ENCODE data around the gene GRPEL1. TPM values are rescaled to one million over a fixed set of nuclear protein-coding genes. Genes with fewer than 3 reads are reported as not detected.
A peak's percentile ranks its signal among the peaks of the same experiment; 100 is the strongest.

Gene GRPEL1
- total and polyA plus RNA-seq, 8 donors: 20.1 to 33.9 (median 28.5) TPM

DNA sequence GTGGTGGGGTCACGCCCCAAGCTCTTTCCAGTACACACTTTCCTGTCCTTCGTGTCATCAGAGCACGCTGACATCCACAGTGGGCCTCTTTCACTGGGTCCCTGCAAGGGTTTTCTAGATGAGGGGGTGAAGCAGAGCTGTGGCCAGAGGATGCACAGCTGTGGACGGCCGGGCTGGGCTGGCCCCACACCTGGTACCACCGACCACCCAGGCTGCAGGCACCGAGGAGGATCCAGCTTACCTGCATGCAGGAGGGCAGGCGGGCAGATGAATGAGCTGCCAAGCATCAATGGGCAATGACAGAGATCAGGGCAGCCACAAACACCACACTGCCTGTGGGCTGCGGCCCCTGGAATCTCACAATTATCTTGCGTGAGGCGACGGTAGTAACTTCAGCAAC lies 9.5 kb upstream of the GRPEL1 start:
- Histone ChIP-seq H3K4me1 (no peaks in the 10 kb centered on the region), H3K4me3 (no peak overlapping the region), H3K27ac (no peak overlapping the region), H3K9me3 (no peaks in the 10 kb centered on the region), H3K27me3 (peaks cover 0 to 9% of the 10 kb centered on the region in 2 donors), H3K36me3 (no peaks in the 10 kb centered on the region)
- TF ChIP-seq, protein P1, sequence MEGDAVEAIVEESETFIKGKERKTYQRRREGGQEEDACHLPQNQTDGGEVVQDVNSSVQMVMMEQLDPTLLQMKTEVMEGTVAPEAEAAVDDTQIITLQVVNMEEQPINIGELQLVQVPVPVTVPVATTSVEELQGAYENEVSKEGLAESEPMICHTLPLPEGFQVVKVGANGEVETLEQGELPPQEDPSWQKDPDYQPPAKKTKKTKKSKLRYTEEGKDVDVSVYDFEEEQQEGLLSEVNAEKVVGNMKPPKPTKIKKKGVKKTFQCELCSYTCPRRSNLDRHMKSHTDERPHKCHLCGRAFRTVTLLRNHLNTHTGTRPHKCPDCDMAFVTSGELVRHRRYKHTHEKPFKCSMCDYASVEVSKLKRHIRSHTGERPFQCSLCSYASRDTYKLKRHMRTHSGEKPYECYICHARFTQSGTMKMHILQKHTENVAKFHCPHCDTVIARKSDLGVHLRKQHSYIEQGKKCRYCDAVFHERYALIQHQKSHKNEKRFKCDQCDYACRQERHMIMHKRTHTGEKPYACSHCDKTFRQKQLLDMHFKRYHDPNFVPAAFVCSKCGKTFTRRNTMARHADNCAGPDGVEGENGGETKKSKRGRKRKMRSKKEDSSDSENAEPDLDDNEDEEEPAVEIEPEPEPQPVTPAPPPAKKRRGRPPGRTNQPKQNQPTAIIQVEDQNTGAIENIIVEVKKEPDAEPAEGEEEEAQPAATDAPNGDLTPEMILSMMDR (IDR thresholded peaks at IDR 0.05): no peak
- no peak for ATAC-seq
- intact Hi-C loops (cut with DNase I): loop anchor here in 1 of 2 donors (10.0 kb wide), 2 partner anchors 173 to 353 kb away; partner anchors contain the start of gene TBC1D14
- no peak for DNase-seq

DNA sequence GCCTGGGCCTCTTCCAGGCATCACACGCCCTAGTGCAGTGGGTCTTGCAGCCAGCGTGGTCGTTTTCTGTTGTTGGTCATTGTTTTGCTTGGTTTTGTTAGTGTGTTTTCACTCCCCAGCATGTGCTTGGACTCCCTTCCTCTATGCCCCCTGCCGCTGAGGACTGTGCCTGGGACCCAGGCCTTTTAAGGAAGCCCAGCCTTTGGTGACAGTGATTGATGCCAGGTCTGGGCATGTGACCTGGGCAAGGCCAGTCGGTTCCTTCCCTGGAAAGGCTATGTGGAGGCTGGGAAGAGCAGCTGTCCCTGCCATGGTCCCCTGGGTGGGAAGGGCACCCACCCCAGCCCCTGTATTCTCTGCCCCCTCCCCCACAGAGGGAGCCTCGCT lies 8.8 kb upstream of the GRPEL1 start:
- TF ChIP-seq, protein P1 (IDR thresholded peaks at IDR 0.05): no peak
- Histone ChIP-seq H3K36me3 (no peaks in the 10 kb centered on the region), H3K4me3 (no peak overlapping the region), H3K9me3 (no peaks in the 10 kb centered on the region), H3K27me3 (peaks cover 0 to 2% of the 10 kb centered on the region in 2 donors), H3K27ac (no peak overlapping the region), H3K4me1 (no peaks in the 10 kb centered on the region)
- DNase-seq (no peak), ATAC-seq (no peak)
- intact Hi-C loops (cut with DNase I): loop anchor here in 1 of 2 donors (10.0 kb wide), 2 partner anchors 172 to 352 kb away; partner anchors contain the start of gene TBC1D14

DNA sequence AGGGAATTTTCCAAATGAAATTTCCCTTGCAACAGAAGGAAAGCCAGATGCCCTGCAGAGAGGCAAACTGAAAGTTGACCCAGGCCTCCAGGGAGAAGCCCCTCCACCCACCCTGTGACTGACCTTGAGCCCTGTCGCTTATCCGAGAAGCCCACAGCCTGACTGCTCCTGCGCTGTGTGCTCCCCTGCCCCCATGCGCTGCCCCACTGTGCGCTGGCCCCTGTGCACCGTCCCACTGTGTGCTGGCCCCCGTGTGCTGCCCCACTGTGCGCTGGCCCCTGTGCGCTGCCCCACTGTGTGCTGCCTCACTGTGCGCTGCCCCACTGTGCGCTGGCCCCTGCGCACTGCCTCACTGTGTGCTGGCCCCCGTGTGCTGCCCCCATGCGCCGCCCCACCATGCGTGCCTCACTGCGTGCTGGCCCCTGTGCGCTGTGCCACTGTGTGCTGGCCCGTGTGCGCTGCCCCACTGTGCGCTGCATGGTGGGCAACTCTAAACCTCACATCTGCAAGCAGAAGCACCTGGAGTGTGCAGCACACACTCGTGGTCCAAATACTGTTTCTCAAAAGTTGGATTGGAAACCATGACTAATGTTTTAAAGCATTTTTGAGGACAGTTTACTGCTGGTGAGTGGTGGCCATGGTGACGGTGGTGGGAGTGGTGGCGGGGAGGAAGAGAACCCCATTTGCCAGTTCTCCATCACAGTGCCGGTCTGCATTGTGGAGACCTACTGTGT lies 8.3 kb upstream of the GRPEL1 start:
- ATAC-seq (no peak), DNase-seq (peak in 1 of 4 donors; percentile 50)
- no peaks in the 10 kb centered on the region for H3K9me3 ChIP-seq
- no peaks in the 10 kb centered on the region for H3K36me3 ChIP-seq
- H3K4me3 ChIP-seq: no peak overlapping the region
- H3K27me3 ChIP-seq: no peaks in the 10 kb centered on the region
- intact Hi-C loops (cut with DNase I): loop anchor here in 1 of 2 donors (10.0 kb wide), 2 partner anchors 171 to 351 kb away; partner anchors contain the start of gene TBC1D14
- H3K4me1 ChIP-seq: peaks cover 0 to under 1% of the 10 kb centered on the region in 2 donors
- TF ChIP-seq, protein P1 (IDR thresholded peaks at IDR 0.05): no peak
- H3K27ac ChIP-seq: no peak overlapping the region

DNA sequence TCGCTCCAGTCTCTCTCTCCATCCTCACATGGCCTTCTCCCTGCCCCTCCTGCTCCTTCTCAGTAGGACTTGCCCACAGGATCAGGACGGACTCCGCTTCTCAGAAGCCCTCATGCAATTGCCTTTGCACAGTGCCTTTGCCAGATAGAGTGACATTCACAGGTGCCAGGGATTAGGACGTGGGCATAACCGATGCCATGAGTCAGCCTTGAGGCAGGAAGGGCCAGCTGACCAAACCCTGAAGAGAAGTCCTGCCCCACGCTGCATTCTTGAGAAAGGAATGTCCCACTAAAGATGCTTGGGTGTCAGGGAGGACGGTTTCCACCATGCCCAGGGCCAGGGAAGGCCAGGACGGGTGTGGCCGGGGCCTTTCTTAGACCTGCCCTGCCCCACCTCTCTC lies 6.6 kb upstream of the GRPEL1 start:
- Histone ChIP-seq H3K4me3 (no peak overlapping the region), H3K27ac (no peak overlapping the region), H3K4me1 (peaks cover 0 to 8% of the 10 kb centered on the region in 2 donors), H3K36me3 (no peaks in the 10 kb centered on the region), H3K27me3 (no peaks in the 10 kb centered on the region), H3K9me3 (no peaks in the 10 kb centered on the region)
- DNase-seq (peak in 1 of 4 donors; percentile 45), ATAC-seq (no peak)
- intact Hi-C loops (cut with DNase I): loop anchor here in 1 of 2 donors (10.0 kb wide), 2 partner anchors 170 to 350 kb away; partner anchors contain the start of gene TBC1D14
- TF ChIP-seq, protein P1 (IDR thresholded peaks at IDR 0.05): no peak
